Thoracic aorta (tissue), 2 donors: ENCODE measurements around the gene CEP72. TPM values are rescaled to one million over a fixed set of nuclear protein-coding genes. Genes with fewer than 3 reads are reported as not detected.

Experiments used
- ATAC-seq: fragments of 150-250 bp; one replicate; pipeline ENCODE4 v1.8.0; 2017; ENCODE audit warnings: low read depth; ENCODE audit not compliant: insufficient number of reproducible peaks, low FRiP score
- DNase-seq: peaks from one replicate; pipeline ENCODE4 v3.0.0-alpha.2; 2020; ENCODE audit warnings: low spot score
- H3K27ac ChIP-seq, 2 donors: fragments of 200-600 bp; sonication (generic); 1 replicate in 1 of 2; 2 replicates in 1 of 2; pipeline ENCODE4 v1.5.1; 2016; ENCODE audit warnings: mild to moderate bottlenecking in 2 of 2, moderate library complexity in 2 of 2
- H3K27me3 ChIP-seq: fragments of 200-600 bp; sonication (generic); replicated peaks from 2 replicates; pipeline ENCODE4 v1.6.0; 2016; ENCODE audit warnings: mild to moderate bottlenecking; ENCODE audit not compliant: insufficient read depth
- H3K36me3 ChIP-seq: fragments of 200-600 bp; sonication (generic); one replicate; pipeline ENCODE4 v1.5.1; 2016
- H3K4me1 ChIP-seq, 2 donors: fragments of 200-600 bp; sonication (generic); 1 replicate in 1 of 2; 2 replicates in 1 of 2; pipeline versions ENCODE4 v1.5.1 to v1.6.0; 2016; ENCODE audit warnings: low read depth in 2 of 2, mild to moderate bottlenecking in 1 of 2; ENCODE audit not compliant: control insufficient read depth in 1 of 2
- H3K4me3 ChIP-seq: fragments of 200-600 bp; sonication (generic); 2 replicates; pipeline ENCODE4 v1.5.1; 2016; ENCODE audit warnings: mild to moderate bottlenecking
- H3K9me3 ChIP-seq: fragments of 200-600 bp; sonication (generic); 2 replicates; pipeline ENCODE4 v1.5.1; 2016
- CTCF ChIP-seq: fragments of 200-600 bp; sonication (generic); IDR thresholded peaks from one replicate; pipeline ENCODE4 v1.5.1; 2019; ENCODE audit warnings: antibody characterized with exemption
- total RNA-seq, 2 donors: library from RNA; depleted of rRNA; stranded (reverse); fragments of >200 nt; gene quantifications; one replicate each; pipeline versions ENCODE4 v1.1.0 to v1.2.3, GENCODE V29; 2016

Gene CEP72
- total RNA-seq, 2 donors from 2014 or later: 0.68 to 2.0 TPM

DNA sequence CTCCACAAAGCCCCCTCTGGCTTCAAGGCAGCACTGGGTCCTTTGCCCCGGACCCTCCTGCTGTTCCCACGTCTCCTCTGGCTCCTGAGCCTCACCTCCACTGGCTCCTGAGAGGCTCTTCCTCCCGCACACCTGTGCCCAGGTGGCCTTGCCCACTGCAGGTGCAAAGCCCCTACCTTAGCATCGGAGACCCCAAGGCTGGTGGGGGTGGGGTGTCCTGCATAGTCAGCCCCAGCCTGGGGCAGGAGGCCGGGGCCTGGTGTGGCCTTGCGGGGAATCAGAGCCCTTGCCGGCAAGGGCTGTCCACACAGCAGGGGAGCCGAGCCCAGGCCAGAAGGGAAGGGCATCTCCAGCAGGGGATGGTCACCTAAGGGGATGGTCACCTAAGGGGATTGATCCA is 41.3 kb upstream of the CEP72 start:
- H3K27me3 ChIP-seq: no peaks in the 10 kb centered on the region

GRCh38 chr5:571791-572190 is 40.3 kb upstream of the CEP72 start:
- Histone ChIP-seq H3K27me3 (no peaks in the 10 kb centered on the region), H3K4me3 (no peak overlapping the region), H3K9me3 (peaks cover 3% of the 10 kb centered on the region), H3K27ac (no peak overlapping the region), H3K36me3 (no peaks in the 10 kb centered on the region), H3K4me1 (no peaks in the 10 kb centered on the region)
- ATAC-seq: no peak
- TF ChIP-seq CTCF: no peak
- no peak for DNase-seq

More for the DNA sequence above, 41.3 kb upstream of the CEP72 start:
- Histone ChIP-seq H3K4me3 (no peak overlapping the region), H3K9me3 (no peaks in the 10 kb centered on the region), H3K4me1 (no peaks in the 10 kb centered on the region), H3K36me3 (no peaks in the 10 kb centered on the region), H3K27ac (no peak overlapping the region)
- ATAC-seq: no peak
- no peak for TF ChIP-seq CTCF
- DNase-seq: no peak

DNA sequence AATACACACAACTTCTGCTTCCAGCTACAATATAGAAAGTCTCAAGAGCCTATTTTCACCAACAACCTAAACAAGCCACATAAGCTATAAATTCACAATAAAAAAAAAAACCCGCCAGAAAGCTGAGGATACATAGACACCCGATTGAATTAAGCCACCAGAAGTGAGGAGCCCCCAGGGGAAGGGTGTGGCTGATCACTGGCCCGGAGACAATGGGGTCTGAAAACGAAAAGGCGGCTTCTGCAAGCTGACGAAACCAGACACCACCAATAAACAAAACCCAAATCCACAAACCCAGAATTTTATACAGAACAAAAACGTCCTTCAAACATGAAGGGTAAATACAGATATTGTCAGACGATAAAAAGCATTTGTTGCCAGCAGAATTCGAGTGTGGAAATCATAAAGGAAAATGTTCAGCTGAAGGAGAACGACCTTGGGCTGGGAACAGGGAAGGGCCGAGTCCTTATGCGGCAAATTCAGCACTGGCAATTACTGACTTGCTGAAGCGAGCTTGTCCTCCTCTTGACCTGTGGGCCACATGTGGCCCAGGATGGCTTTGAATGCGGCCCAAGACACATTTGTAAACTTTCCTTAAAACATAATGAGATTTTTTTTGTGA is 39.6 kb upstream of the CEP72 start:
- DNase-seq (no peak), ATAC-seq (no peak)
- TF ChIP-seq CTCF: no peak
- Histone ChIP-seq H3K27ac (no peak overlapping the region), H3K27me3 (no peaks in the 10 kb centered on the region), H3K4me1 (no peaks in the 10 kb centered on the region), H3K36me3 (no peaks in the 10 kb centered on the region), H3K4me3 (no peak overlapping the region), H3K9me3 (peaks cover 8% of the 10 kb centered on the region)

GRCh38 chr5:573206-573605 is 38.9 kb upstream of the CEP72 start:
- no peaks in the 10 kb centered on the region for H3K27me3 ChIP-seq
- TF ChIP-seq CTCF: no peak
- H3K27ac ChIP-seq: no peak overlapping the region
- no peak for DNase-seq
- no peaks in the 10 kb centered on the region for H3K4me1 ChIP-seq
- H3K9me3 ChIP-seq: peaks cover 8% of the 10 kb centered on the region
- ATAC-seq: no peak
- no peak overlapping the region for H3K4me3 ChIP-seq
- no peaks in the 10 kb centered on the region for H3K36me3 ChIP-seq

DNA sequence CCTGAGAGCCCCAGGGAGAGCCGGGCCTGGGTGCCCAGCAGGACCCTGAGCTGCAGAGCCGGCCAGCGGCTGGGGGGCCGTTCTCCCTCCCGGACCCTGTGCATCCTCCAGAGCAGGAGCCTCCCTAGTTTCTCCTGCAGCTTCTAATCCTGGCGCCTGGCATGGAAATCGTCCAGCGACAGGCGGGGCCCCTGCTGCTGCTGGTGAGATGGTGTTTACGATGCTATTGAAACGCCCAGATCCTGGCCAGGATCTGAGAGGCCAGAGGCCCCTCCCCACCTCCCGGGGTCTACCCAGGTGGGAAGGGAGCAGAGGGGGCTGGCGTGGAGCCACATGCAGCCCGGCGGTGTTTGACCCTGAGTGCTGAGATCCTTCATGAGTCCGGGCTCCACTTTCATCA is 38.2 kb upstream of the CEP72 start:
- Histone ChIP-seq H3K4me1 (no peaks in the 10 kb centered on the region), H3K27ac (no peak overlapping the region), H3K27me3 (no peaks in the 10 kb centered on the region), H3K4me3 (no peak overlapping the region), H3K9me3 (peaks cover 8% of the 10 kb centered on the region), H3K36me3 (no peaks in the 10 kb centered on the region)
- no peak for ATAC-seq
- no peak for DNase-seq
- no peak for TF ChIP-seq CTCF
